Osteoblast (primary cell): Measurements from ENCODE around the gene FHIT. TPM values are rescaled to one million over a fixed set of nuclear protein-coding genes. Genes with fewer than 3 reads are reported as not detected.

ENCODE experiments used
- DNase-seq: peaks from one replicate; pipeline ENCODE4 v3.0.0; 2011; ENCODE audit warnings: low spot score, mixed read lengths; ENCODE audit not compliant: insufficient read length; ENCODE audit errors: missing footprints
- H2AFZ ChIP-seq: 2 replicates; pipeline ENCODE4 v1.6.0; 2011; ENCODE audit warnings: mild to moderate bottlenecking, low read length
- H3K27ac ChIP-seq: 2 replicates; pipeline ENCODE4 v1.5.1; 2011; ENCODE audit warnings: mild to moderate bottlenecking, low read depth, low read length, moderate library complexity
- H3K27me3 ChIP-seq: 2 replicates; pipeline ENCODE4 v1.6.0; 2012; ENCODE audit warnings: mild to moderate bottlenecking, control low read depth, inconsistent platforms, low read length, moderate library complexity; ENCODE audit not compliant: insufficient read depth
- H3K36me3 ChIP-seq: 2 replicates; pipeline ENCODE4 v1.5.1; 2011; ENCODE audit warnings: mild to moderate bottlenecking, low read length, control low read depth, moderate library complexity; ENCODE audit not compliant: insufficient read depth
- H3K4me1 ChIP-seq: 2 replicates; pipeline ENCODE4 v1.5.1; 2011; ENCODE audit warnings: mild to moderate bottlenecking, low read length, control low read depth, moderate library complexity; ENCODE audit not compliant: insufficient read depth
- H3K4me2 ChIP-seq: 2 replicates; pipeline ENCODE4 v1.6.0; 2011; ENCODE audit warnings: mild to moderate bottlenecking, low read length; ENCODE audit not compliant: insufficient read depth
- H3K4me3 ChIP-seq: fragments of 200-600 bp; sonication (generic); 3 replicates; pipeline ENCODE4 v1.5.1; 2012; ENCODE audit warnings: mild to moderate bottlenecking, low read length, inconsistent platforms; ENCODE audit not compliant: insufficient read depth
- H3K79me2 ChIP-seq: 2 replicates; pipeline ENCODE4 v1.6.0; 2012; ENCODE audit warnings: mild to moderate bottlenecking, low read length, control low read depth, inconsistent platforms; ENCODE audit not compliant: insufficient read depth
- H3K9me3 ChIP-seq: 2 replicates; pipeline ENCODE4 v1.5.1; 2011; ENCODE audit warnings: low read depth, low read length, control low read depth
- H4K20me1 ChIP-seq: 2 replicates; pipeline ENCODE4 v1.6.0; 2012; ENCODE audit warnings: mild to moderate bottlenecking, low read length, control low read depth; ENCODE audit not compliant: insufficient read depth
- total RNA-seq: library from RNA; depleted of rRNA; stranded (reverse); fragments of >200 nt; gene quantifications from 2 replicates; pipeline ENCODE4 v1.2.3, GENCODE V29; 2012
- TF ChIP-seq, protein P1 (sequence below): IDR thresholded peaks from 2 replicates; pipeline ENCODE4 v1.5.1; 2011; ENCODE audit warnings: mild to moderate bottlenecking, low read depth, low read length, moderate library complexity; ENCODE audit errors: extremely low read depth

The FHIT gene
- total RNA-seq, 1 donor, result 3.3 TPM

GRCh38 chr3:60015032-60015705 is 1236.1 kb downstream of the FHIT start:
- Histone ChIP-seq H3K4me3 (no peak overlapping the region), H4K20me1 (no peaks in the 10 kb centered on the region), H3K27ac (no peak overlapping the region), H3K36me3 (no peaks in the 10 kb centered on the region), H3K4me1 (no peaks in the 10 kb centered on the region), H2AFZ (no peak overlapping the region), H3K27me3 (no peaks in the 10 kb centered on the region), H3K79me2 (no peaks in the 10 kb centered on the region), H3K9me3 (no peaks in the 10 kb centered on the region), H3K4me2 (no peak overlapping the region)
- DNase-seq, result no peak
- TF ChIP-seq, protein P1, sequence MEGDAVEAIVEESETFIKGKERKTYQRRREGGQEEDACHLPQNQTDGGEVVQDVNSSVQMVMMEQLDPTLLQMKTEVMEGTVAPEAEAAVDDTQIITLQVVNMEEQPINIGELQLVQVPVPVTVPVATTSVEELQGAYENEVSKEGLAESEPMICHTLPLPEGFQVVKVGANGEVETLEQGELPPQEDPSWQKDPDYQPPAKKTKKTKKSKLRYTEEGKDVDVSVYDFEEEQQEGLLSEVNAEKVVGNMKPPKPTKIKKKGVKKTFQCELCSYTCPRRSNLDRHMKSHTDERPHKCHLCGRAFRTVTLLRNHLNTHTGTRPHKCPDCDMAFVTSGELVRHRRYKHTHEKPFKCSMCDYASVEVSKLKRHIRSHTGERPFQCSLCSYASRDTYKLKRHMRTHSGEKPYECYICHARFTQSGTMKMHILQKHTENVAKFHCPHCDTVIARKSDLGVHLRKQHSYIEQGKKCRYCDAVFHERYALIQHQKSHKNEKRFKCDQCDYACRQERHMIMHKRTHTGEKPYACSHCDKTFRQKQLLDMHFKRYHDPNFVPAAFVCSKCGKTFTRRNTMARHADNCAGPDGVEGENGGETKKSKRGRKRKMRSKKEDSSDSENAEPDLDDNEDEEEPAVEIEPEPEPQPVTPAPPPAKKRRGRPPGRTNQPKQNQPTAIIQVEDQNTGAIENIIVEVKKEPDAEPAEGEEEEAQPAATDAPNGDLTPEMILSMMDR, result no peak

- H4K20me1 ChIP-seq, result no peaks in the 10 kb centered on the region
- TF ChIP-seq, protein P1, result no peak
- no peak overlapping the region for H2AFZ ChIP-seq
- no peak overlapping the region for H3K4me3 ChIP-seq
- no peaks in the 10 kb centered on the region for H3K4me1 ChIP-seq
- H3K79me2 ChIP-seq, result no peaks in the 10 kb centered on the region
- H3K9me3 ChIP-seq, result no peaks in the 10 kb centered on the region
- H3K27me3 ChIP-seq, result no peaks in the 10 kb centered on the region
- no peaks in the 10 kb centered on the region for H3K36me3 ChIP-seq
- no peak overlapping the region for H3K4me2 ChIP-seq
- DNase-seq, result no peak
- no peak overlapping the region for H3K27ac ChIP-seq
Observed at GRCh38 chr3:60013241-60013640, 1238.0 kb downstream of the FHIT start.

DNA sequence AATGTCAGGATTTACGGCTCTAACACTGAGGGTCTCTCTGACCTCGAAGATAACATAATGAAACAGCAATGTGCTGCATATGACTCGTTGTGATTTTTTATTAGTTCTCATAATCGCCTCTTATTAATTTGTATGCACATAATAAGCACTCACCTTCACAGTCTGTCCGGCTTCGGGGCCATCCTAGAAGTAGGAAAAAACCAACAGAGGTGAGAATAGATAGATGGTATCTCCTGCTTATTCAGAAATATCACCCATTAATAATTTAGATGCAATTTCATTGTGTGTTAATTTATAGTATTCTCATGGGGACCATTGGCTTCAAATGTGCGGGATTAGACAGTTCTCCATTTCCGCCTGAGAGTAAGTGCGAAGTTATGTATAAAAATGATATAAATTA is 1240.0 kb downstream of the FHIT start:
- TF ChIP-seq, protein P1, result no peak
- no peak overlapping the region for H3K27ac ChIP-seq
- no peak overlapping the region for H2AFZ ChIP-seq

DNA sequence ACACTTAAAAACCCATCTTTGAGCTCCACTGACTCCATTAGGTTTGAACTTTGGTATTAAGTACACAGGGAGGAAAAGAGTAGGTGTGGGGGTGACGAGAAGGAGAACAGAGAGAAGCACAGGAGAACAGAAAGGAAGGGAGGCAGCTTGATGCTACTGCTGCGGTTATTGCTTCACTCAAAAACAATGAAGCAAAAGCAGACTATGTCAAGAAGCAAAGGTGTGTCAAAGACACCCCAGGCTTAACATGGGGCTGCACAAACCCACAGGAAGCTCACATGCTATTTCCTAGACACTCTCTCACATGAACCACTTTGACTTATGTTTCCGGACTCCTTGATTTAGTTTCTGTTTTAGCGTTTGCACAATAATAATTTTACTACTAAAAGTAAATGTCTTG is 1240.5 kb downstream of the FHIT start:
- no peaks in the 10 kb centered on the region for H3K36me3 ChIP-seq
- no peaks in the 10 kb centered on the region for H4K20me1 ChIP-seq
- H2AFZ ChIP-seq, result no peak overlapping the region
- H3K4me2 ChIP-seq, result no peak overlapping the region
- H3K79me2 ChIP-seq, result no peaks in the 10 kb centered on the region
- DNase-seq, result no peak
- no peaks in the 10 kb centered on the region for H3K27me3 ChIP-seq
- TF ChIP-seq, protein P1, result no peak
- no peaks in the 10 kb centered on the region for H3K9me3 ChIP-seq
- no peak overlapping the region for H3K4me3 ChIP-seq
- no peaks in the 10 kb centered on the region for H3K4me1 ChIP-seq
- no peak overlapping the region for H3K27ac ChIP-seq

More for the DNA sequence above, 1240.0 kb downstream of the FHIT start:
- DNase-seq, result no peak
- H3K27me3 ChIP-seq, result no peaks in the 10 kb centered on the region
- H3K79me2 ChIP-seq, result no peaks in the 10 kb centered on the region
- H3K4me1 ChIP-seq, result no peaks in the 10 kb centered on the region
- no peaks in the 10 kb centered on the region for H3K36me3 ChIP-seq
- no peaks in the 10 kb centered on the region for H4K20me1 ChIP-seq
- no peak overlapping the region for H3K4me2 ChIP-seq
- no peaks in the 10 kb centered on the region for H3K9me3 ChIP-seq
- no peak overlapping the region for H3K4me3 ChIP-seq
